T-helper 2 cell treated with Interferon-gamma antibody and Interleukin-4, amounts not matched to agents 5 μg/mL and 100 μg/mL, for 36 hours (primary cell): Measurements from ENCODE around the gene FASN.
A peak's percentile ranks its signal among the peaks of the same experiment; 100 is the strongest.

Experiments used
- DNase-seq: peaks from one replicate; pipeline ENCODE4 v3.0.0; 2021; ENCODE audit warnings: low spot score
- H3K27ac Mint-ChIP-seq: one replicate; pipeline ENCODE4 v1.8.0; 2021; ENCODE audit warnings: mild to moderate bottlenecking, mixed read lengths
- H3K27me3 Mint-ChIP-seq: one replicate; pipeline ENCODE4 v1.8.0; 2021; ENCODE audit warnings: low read depth, mixed read lengths
- H3K36me3 Mint-ChIP-seq: one replicate; pipeline ENCODE4 v1.8.0; 2021; ENCODE audit warnings: low read depth, mixed read lengths
- H3K4me1 Mint-ChIP-seq: one replicate; pipeline ENCODE4 v1.8.0; 2021; ENCODE audit warnings: low read depth, mixed read lengths
- H3K4me3 Mint-ChIP-seq: one replicate; pipeline ENCODE4 v1.8.0; 2022; ENCODE audit warnings: mild to moderate bottlenecking, moderate library complexity, mixed read lengths
- H3K9me3 Mint-ChIP-seq: one replicate; pipeline ENCODE4 v1.8.0; 2021; ENCODE audit warnings: mixed read lengths

The FASN gene

GRCh38 chr17:82050761-82051641 lies 47.0 kb downstream of the FASN start:
- peak overlapping the region; percentile 89 for H3K4me3 Mint-ChIP-seq
- peaks cover 3% of the 10 kb centered on the region for H3K4me1 Mint-ChIP-seq
- no peaks in the 10 kb centered on the region for H3K9me3 Mint-ChIP-seq
- no peak for DNase-seq
- no peaks in the 10 kb centered on the region for H3K27me3 Mint-ChIP-seq
- peak overlapping the region; percentile 91 for H3K27ac Mint-ChIP-seq
- peaks cover 9% of the 10 kb centered on the region for H3K36me3 Mint-ChIP-seq

- Mint-ChIP-seq H3K36me3 (peaks cover 6% of the 10 kb centered on the region), H3K4me1 (peaks cover 3% of the 10 kb centered on the region), H3K4me3 (peak overlapping the region; percentile 89), H3K27ac (peak overlapping the region; percentile 91), H3K9me3 (no peaks in the 10 kb centered on the region), H3K27me3 (no peaks in the 10 kb centered on the region)
- DNase-seq = no peak
Measured at GRCh38 chr17:82050152-82050760, 47.8 kb downstream of the FASN start.

GRCh38 chr17:82049521-82049971 lies 48.5 kb downstream of the FASN start:
- peaks cover 2% of the 10 kb centered on the region for H3K36me3 Mint-ChIP-seq
- no peaks in the 10 kb centered on the region for H3K27me3 Mint-ChIP-seq
- no peaks in the 10 kb centered on the region for H3K9me3 Mint-ChIP-seq
- no peak overlapping the region for H3K27ac Mint-ChIP-seq
- DNase-seq = no peak
- no peak overlapping the region for H3K4me3 Mint-ChIP-seq
- H3K4me1 Mint-ChIP-seq = peaks cover 3% of the 10 kb centered on the region

- no peak for DNase-seq
- Mint-ChIP-seq H3K27me3 (no peaks in the 10 kb centered on the region), H3K36me3 (peaks cover 2% of the 10 kb centered on the region), H3K4me3 (no peak overlapping the region), H3K27ac (no peak overlapping the region), H3K9me3 (no peaks in the 10 kb centered on the region), H3K4me1 (peaks cover 3% of the 10 kb centered on the region)
Measured at GRCh38 chr17:82049106-82049505, 48.9 kb downstream of the FASN start.

- H3K36me3 Mint-ChIP-seq = peaks cover 2% of the 10 kb centered on the region
- no peak overlapping the region for H3K4me3 Mint-ChIP-seq
- H3K9me3 Mint-ChIP-seq = no peaks in the 10 kb centered on the region
- DNase-seq = no peak
- no peak overlapping the region for H3K27ac Mint-ChIP-seq
- H3K4me1 Mint-ChIP-seq = peaks cover 3% of the 10 kb centered on the region
- no peaks in the 10 kb centered on the region for H3K27me3 Mint-ChIP-seq
Measured at GRCh38 chr17:82048571-82048971, 49.5 kb downstream of the FASN start.

GRCh38 chr17:82047914-82048570 lies 50.0 kb downstream of the FASN start:
- peak overlapping the region; percentile 71 for H3K27ac Mint-ChIP-seq

GRCh38 chr17:82047379-82047778 lies 50.7 kb downstream of the FASN start:
- Mint-ChIP-seq H3K36me3 (no peaks in the 10 kb centered on the region), H3K27ac (peak overlapping the region; percentile 71), H3K4me3 (no peak overlapping the region), H3K27me3 (no peaks in the 10 kb centered on the region), H3K4me1 (no peaks in the 10 kb centered on the region), H3K9me3 (no peaks in the 10 kb centered on the region)
- DNase-seq = no peak

More at GRCh38 chr17:82047914-82048570, 50.0 kb downstream of the FASN start:
- Mint-ChIP-seq H3K36me3 (peaks cover 2% of the 10 kb centered on the region), H3K9me3 (no peaks in the 10 kb centered on the region), H3K4me3 (no peak overlapping the region), H3K27me3 (no peaks in the 10 kb centered on the region), H3K4me1 (no peaks in the 10 kb centered on the region)
- no peak for DNase-seq

- H3K9me3 Mint-ChIP-seq = no peaks in the 10 kb centered on the region
- H3K27me3 Mint-ChIP-seq = no peaks in the 10 kb centered on the region
- H3K4me3 Mint-ChIP-seq = no peak overlapping the region
- H3K4me1 Mint-ChIP-seq = no peaks in the 10 kb centered on the region
- no peaks in the 10 kb centered on the region for H3K36me3 Mint-ChIP-seq
- DNase-seq = no peak
- H3K27ac Mint-ChIP-seq = no peak overlapping the region
Measured at GRCh38 chr17:82046903-82047302, 51.1 kb downstream of the FASN start.

GRCh38 chr17:82045936-82046484 lies 52.0 kb downstream of the FASN start:
- Mint-ChIP-seq H3K27me3 (no peaks in the 10 kb centered on the region), H3K4me1 (no peaks in the 10 kb centered on the region), H3K9me3 (no peaks in the 10 kb centered on the region), H3K4me3 (no peak overlapping the region), H3K36me3 (no peaks in the 10 kb centered on the region), H3K27ac (no peak overlapping the region)
- no peak for DNase-seq

- Mint-ChIP-seq H3K36me3 (no peaks in the 10 kb centered on the region), H3K4me3 (no peak overlapping the region), H3K9me3 (no peaks in the 10 kb centered on the region), H3K4me1 (peaks cover 8% of the 10 kb centered on the region), H3K27me3 (no peaks in the 10 kb centered on the region), H3K27ac (no peak overlapping the region)
- DNase-seq = no peak
Measured at GRCh38 chr17:82043507-82043906, 54.5 kb downstream of the FASN start.

- Mint-ChIP-seq H3K27ac (no peak overlapping the region), H3K4me3 (no peak overlapping the region), H3K36me3 (no peaks in the 10 kb centered on the region), H3K4me1 (peaks cover 12% of the 10 kb centered on the region), H3K9me3 (no peaks in the 10 kb centered on the region), H3K27me3 (no peaks in the 10 kb centered on the region)
- DNase-seq = no peak
Measured at GRCh38 chr17:82042649-82043048, 55.4 kb downstream of the FASN start.

GRCh38 chr17:82041144-82041814 lies 56.8 kb downstream of the FASN start:
- no peaks in the 10 kb centered on the region for H3K27me3 Mint-ChIP-seq
- H3K4me1 Mint-ChIP-seq = peaks cover 12% of the 10 kb centered on the region
- no peaks in the 10 kb centered on the region for H3K36me3 Mint-ChIP-seq
- DNase-seq = no peak
- H3K4me3 Mint-ChIP-seq = no peak overlapping the region
- no peaks in the 10 kb centered on the region for H3K9me3 Mint-ChIP-seq
- no peak overlapping the region for H3K27ac Mint-ChIP-seq

- H3K4me1 Mint-ChIP-seq = peaks cover 19% of the 10 kb centered on the region
- DNase-seq = no peak
- H3K4me3 Mint-ChIP-seq = no peak overlapping the region
- peaks cover 6% of the 10 kb centered on the region for H3K36me3 Mint-ChIP-seq
- H3K27me3 Mint-ChIP-seq = no peaks in the 10 kb centered on the region
- H3K27ac Mint-ChIP-seq = no peak overlapping the region
- H3K9me3 Mint-ChIP-seq = no peaks in the 10 kb centered on the region
Measured at GRCh38 chr17:82039695-82040299, 58.2 kb downstream of the FASN start.
